Karpas-422 (cell line): ENCODE measurements around the gene SHANK3. TPM values are rescaled to one million over a fixed set of nuclear protein-coding genes. Genes with fewer than 3 reads are reported as not detected.
"Not testable (repeated sequence)": the region's sequence is repeated elsewhere in the genome, so short reads cannot be mapped to it uniquely, and the experiment has no call there.

ENCODE experiments used
- DNase-seq: peaks from one replicate; pipeline ENCODE4 v3.0.0-alpha.2; 2015
- H2AFZ ChIP-seq: fragments of 200-600 bp; sonication (generic); 2 replicates; pipeline ENCODE4 v1.6.1; 2014; ENCODE audit warnings: antibody characterized with exemption, low read length, mixed read lengths
- H3K27ac ChIP-seq: fragments of 200-600 bp; sonication (generic); 2 replicates; pipeline ENCODE4 v1.5.1; 2014; ENCODE audit warnings: mild to moderate bottlenecking, low read length, moderate library complexity
- H3K27me3 ChIP-seq: fragments of 200-600 bp; sonication (generic); 2 replicates; pipeline ENCODE4 v1.6.1; 2014; ENCODE audit warnings: low read length, mixed read lengths
- H3K36me3 ChIP-seq: fragments of 200-600 bp; sonication (generic); 2 replicates; pipeline ENCODE4 v1.6.1; 2014; ENCODE audit warnings: low read length, mixed read lengths; ENCODE audit not compliant: insufficient read depth
- H3K4me1 ChIP-seq: fragments of 200-600 bp; sonication (generic); 2 replicates; pipeline ENCODE4 v1.6.1; 2014; ENCODE audit warnings: mild to moderate bottlenecking, low read length, mixed read lengths
- H3K4me2 ChIP-seq: fragments of 200-600 bp; sonication (generic); 2 replicates; pipeline ENCODE4 v1.6.1; 2014; ENCODE audit warnings: low read length, low read depth, mild to moderate bottlenecking; ENCODE audit not compliant: poor library complexity, severe bottlenecking
- H3K4me3 ChIP-seq: fragments of 200-600 bp; sonication (generic); 2 replicates; pipeline ENCODE4 v1.5.1; 2014; ENCODE audit warnings: mild to moderate bottlenecking, antibody characterized with exemption, low read length, mixed read lengths
- H3K79me2 ChIP-seq: fragments of 200-600 bp; sonication (generic); 2 replicates; pipeline ENCODE4 v1.6.1; 2014; ENCODE audit warnings: mild to moderate bottlenecking, low read length, mixed read lengths
- H3K9ac ChIP-seq: fragments of 200-600 bp; sonication (generic); 2 replicates; pipeline ENCODE4 v1.6.0; 2014; ENCODE audit warnings: low read length
- H3K9me2 ChIP-seq: fragments of 200-600 bp; sonication (generic), shearing (Covaris generic); replicated peaks from 2 replicates; pipeline ENCODE4 v1.6.0; 2014; ENCODE audit warnings: mild to moderate bottlenecking, low read length, moderate library complexity; ENCODE audit not compliant: insufficient read depth
- H3K9me3 ChIP-seq: fragments of 300-700, 200-600 bp; sonication (generic); 2 replicates; pipeline ENCODE4 v1.6.1; 2014; ENCODE audit warnings: low read length, mixed read lengths
- H4K20me1 ChIP-seq: fragments of 200-600 bp; sonication (generic); 2 replicates; pipeline ENCODE4 v1.6.1; 2014; ENCODE audit warnings: mild to moderate bottlenecking, antibody characterized with exemption, low read length, low read depth; ENCODE audit not compliant: insufficient read depth
- total RNA-seq: library from RNA; depleted of rRNA; stranded (reverse); fragments of >200 nt; shearing (Covaris generic); gene quantifications from 2 replicates; pipeline ENCODE4 v1.2.3, GENCODE V29; 2014; ENCODE audit warnings: low replicate concordance

Gene SHANK3
- total RNA-seq, 1 experiment from 2014 or later, result not detected

DNA sequence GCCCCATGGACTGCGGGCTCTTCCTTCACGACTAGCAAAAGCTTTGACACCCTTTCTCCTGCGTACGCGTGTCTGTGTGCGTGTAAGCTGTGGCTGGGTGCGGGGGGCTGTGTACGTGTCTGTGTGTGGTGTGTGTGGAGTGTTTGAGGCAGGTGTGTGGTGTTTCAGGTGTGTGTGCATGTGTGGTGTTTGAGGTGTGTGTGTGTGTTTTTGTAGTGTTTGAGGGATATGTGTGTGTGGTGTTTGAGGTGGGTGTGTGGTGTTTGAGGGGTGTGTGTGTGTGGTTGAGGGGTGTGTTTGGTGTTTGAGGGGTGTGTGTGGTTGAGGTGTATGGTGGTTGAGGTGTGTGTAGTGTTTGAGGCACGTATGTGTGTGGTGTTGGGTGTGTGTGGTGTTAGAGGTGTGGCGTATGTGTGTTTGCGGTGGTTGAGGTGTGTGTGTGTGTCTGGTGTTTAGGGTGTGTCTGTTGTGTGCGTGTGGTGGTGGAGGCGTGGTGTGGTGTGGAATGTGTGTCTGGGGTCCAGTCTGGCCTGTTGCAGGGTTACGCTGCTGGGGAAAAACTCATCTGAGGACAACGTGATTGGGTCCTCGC is 44.0 kb upstream of the SHANK3 start:
- H4K20me1 ChIP-seq, result no peaks in the 10 kb centered on the region
- H3K27me3 ChIP-seq, result no peaks in the 10 kb centered on the region
- H3K4me2 ChIP-seq, result peak overlapping the region; percentile 97
- H2AFZ ChIP-seq, result peak overlapping the region; percentile 96
- no peak for DNase-seq
- no peak overlapping the region for H3K27ac ChIP-seq
- no peaks in the 10 kb centered on the region for H3K9me2 ChIP-seq
- peak overlapping the region; percentile 95 for H3K9ac ChIP-seq
- peaks cover 9% of the 10 kb centered on the region for H3K79me2 ChIP-seq
- no peaks in the 10 kb centered on the region for H3K9me3 ChIP-seq
- no peaks in the 10 kb centered on the region for H3K36me3 ChIP-seq
- peak overlapping the region; percentile 90 for H3K4me3 ChIP-seq
- peaks cover 18% of the 10 kb centered on the region for H3K4me1 ChIP-seq

DNA sequence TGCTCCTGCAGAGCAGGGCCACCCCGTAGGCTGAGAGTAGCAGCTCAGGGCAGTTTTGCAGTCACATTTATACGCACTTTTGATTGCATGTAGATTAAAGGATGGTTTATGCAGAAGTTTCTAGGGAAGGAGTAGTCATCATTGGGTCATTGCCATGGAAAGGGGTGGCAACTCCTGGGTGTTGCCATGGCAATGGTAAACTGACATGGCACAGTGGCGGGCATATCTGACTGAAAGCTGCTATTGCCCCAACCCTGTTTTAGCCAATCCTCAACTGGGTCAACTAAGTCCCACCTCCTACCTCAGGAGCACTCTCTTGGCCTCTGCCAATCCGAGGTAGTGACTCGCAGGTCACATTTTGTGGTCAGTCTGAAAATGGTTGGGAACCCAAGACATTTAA is 42.2 kb upstream of the SHANK3 start:
- Histone ChIP-seq H3K4me1 (peaks cover 18% of the 10 kb centered on the region), H2AFZ (no peak overlapping the region), H3K4me3 (no peak overlapping the region), H3K9me3 (no peaks in the 10 kb centered on the region), H3K36me3 (no peaks in the 10 kb centered on the region), H4K20me1 (no peaks in the 10 kb centered on the region), H3K4me2 (no peak overlapping the region), H3K27ac (no peak overlapping the region), H3K27me3 (no peaks in the 10 kb centered on the region), H3K9ac (no peak overlapping the region), H3K9me2 (no peaks in the 10 kb centered on the region), H3K79me2 (peaks cover 9% of the 10 kb centered on the region)
- no peak for DNase-seq

DNA sequence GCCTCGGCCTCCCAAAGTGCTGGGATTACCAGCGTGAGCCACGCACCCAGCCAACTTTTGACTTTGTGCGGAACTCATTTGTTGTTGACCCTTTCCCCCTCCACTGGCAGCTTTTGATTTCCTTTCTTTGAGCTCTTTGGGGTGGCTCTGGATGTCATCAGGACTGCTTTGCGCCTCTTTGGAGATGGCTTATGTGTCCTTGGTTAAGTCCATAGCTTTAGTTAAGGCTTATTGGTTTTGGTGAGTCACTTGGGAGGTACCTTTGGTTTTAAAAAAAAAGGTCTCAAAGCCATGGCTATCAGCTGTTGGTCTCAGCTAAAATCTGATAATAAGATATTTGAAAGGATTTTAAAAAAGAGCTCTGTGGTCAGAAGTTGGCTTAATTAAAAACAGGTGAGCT is 39.5 kb upstream of the SHANK3 start:
- no peaks in the 10 kb centered on the region for H4K20me1 ChIP-seq
- no peak for DNase-seq
- no peak overlapping the region for H3K9ac ChIP-seq
- H2AFZ ChIP-seq, result no peak overlapping the region
- no peak overlapping the region for H3K4me3 ChIP-seq
- H3K4me1 ChIP-seq, result peaks cover 7% of the 10 kb centered on the region
- no peaks in the 10 kb centered on the region for H3K36me3 ChIP-seq
- no peak overlapping the region for H3K4me2 ChIP-seq
- no peaks in the 10 kb centered on the region for H3K9me3 ChIP-seq
- no peaks in the 10 kb centered on the region for H3K79me2 ChIP-seq
- 0 out of 2 replicates have a peak, but pooled peaks cover 2% of the 10 kb centered on the region for H3K27me3 ChIP-seq
- H3K27ac ChIP-seq, result no peak overlapping the region
- no peaks in the 10 kb centered on the region for H3K9me2 ChIP-seq

DNA sequence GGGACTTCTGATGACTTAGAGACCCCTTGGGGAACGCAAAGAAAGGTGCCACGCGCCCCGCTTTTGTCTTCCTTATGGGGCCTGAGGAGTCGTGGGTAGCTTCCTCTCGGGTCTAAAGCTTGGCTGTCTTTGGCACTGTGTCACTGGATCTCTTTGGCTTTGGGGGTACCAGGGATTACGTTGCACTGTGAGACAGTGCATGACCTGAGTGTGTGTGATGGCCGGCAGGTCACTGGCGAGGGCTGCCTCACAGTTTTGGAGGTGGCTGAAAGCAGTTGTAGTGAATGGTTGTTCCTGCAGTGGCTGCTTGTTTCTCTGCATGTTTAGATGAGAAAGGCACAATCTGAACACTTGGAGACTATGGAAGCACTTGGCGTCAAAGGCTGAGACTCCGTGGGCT is 38.9 kb upstream of the SHANK3 start:
- H3K9ac ChIP-seq, result no peak overlapping the region
- no peak for DNase-seq

DNA sequence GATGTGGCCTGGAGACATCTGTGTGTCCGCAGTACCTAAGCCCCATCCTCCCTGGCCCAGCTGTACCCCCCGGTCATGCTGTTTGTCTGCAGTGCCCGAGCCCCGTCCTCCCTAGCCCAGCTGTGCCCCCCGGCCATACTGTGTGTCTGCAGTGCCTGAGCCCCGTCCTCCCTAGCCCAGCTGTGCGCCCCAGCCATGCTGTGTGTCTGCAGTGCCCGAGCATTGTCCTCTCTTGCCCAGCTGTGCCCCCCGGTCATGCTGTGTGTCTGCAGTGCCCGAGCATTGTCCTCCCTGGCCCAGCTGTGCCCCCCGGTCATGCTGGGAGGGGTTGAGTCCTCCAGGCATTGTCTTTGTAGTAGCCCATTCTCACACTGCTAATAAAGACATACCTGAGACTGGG is 37.0 kb upstream of the SHANK3 start:
- no peaks in the 10 kb centered on the region for H3K9me3 ChIP-seq
- no peaks in the 10 kb centered on the region for H3K4me1 ChIP-seq
- H3K36me3 ChIP-seq, result no peaks in the 10 kb centered on the region
- no peak overlapping the region for H3K9ac ChIP-seq
- no peak for DNase-seq
- H4K20me1 ChIP-seq, result no peaks in the 10 kb centered on the region
- H3K79me2 ChIP-seq, result no peaks in the 10 kb centered on the region
- H2AFZ ChIP-seq, result no peak overlapping the region
- no peak overlapping the region for H3K4me3 ChIP-seq
- no peak overlapping the region for H3K4me2 ChIP-seq
- H3K27ac ChIP-seq, result no peak overlapping the region
- no peaks in the 10 kb centered on the region for H3K9me2 ChIP-seq
- H3K27me3 ChIP-seq, result 0 out of 2 replicates have a peak, but pooled peaks cover 2% of the 10 kb centered on the region

More for the DNA sequence above, 38.9 kb upstream of the SHANK3 start:
- Histone ChIP-seq H3K4me1 (peaks cover 3% of the 10 kb centered on the region), H3K4me3 (no peak overlapping the region), H3K9me3 (no peaks in the 10 kb centered on the region), H3K79me2 (no peaks in the 10 kb centered on the region), H3K4me2 (no peak overlapping the region), H3K27me3 (0 out of 2 replicates have a peak, but pooled peaks cover 2% of the 10 kb centered on the region), H3K27ac (no peak overlapping the region), H3K9me2 (no peaks in the 10 kb centered on the region), H2AFZ (no peak overlapping the region), H3K36me3 (no peaks in the 10 kb centered on the region), H4K20me1 (no peaks in the 10 kb centered on the region)

DNA sequence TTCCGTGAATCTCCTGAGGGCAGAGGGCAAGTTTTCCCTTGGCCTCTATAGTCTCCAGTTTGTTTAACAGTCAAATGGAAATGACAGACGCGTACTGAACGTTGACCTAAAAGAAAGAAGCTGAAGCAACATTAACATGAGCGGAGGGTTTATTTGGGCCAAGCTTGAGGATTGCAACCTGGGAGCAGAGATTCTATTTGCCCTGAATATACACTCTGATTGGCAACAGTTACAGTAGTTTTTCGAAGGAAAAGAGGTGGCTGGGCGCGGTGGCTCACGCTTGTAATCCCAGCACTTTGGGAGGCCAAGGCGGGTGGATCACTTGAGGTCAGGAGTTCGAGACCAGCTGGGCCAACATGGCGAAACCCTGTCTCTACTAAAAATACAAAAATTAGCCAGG is 32.3 kb upstream of the SHANK3 start:
- not testable (repeated sequence) for H3K9ac ChIP-seq, H3K27me3 ChIP-seq, H3K4me2 ChIP-seq, H2AFZ ChIP-seq, DNase-seq, H4K20me1 ChIP-seq, H3K4me3 ChIP-seq, H3K27ac ChIP-seq, H3K4me1 ChIP-seq, H3K9me3 ChIP-seq, H3K36me3 ChIP-seq, H3K79me2 ChIP-seq, H3K9me2 ChIP-seq

DNA sequence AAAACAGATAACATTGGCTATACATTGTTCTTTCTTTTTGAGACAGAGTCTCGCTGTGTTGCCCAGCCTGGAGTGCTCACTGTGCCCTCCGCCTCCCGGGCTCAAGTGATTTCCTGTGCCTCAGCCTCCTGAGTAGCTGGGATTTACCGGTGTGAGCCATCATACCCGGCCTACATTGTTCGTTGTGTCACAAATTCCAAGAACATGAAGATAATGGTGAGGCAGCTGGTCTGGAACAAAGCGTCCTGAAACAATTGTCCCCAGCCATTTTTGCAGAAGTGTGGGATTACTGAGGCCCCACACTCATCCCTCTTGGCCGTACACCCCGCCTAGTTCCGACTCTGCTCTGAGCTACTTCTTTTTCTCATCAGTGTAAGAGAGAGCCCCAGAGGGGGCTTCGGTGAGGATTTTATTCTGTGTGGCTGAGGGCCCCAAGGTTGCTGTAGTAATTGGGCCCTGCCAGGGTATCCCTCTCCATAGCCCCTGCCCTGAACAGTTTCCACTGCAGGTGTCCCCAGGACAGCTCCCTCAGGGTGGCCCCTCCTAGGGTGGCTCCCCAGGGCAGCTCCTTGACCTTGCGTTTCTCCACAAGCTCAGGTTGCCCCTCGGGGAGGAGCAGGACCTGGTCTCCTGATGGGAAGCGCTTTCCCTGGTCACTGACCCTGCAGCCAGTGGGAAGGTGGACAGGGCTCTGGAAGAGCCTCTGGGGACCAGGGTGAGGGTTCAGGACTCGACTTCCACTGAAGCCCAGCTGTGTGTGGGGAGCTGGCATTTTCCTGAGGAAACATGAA is 31.6 kb upstream of the SHANK3 start:
- Histone ChIP-seq H3K4me1 (peaks cover 7% of the 10 kb centered on the region), H3K36me3 (no peaks in the 10 kb centered on the region), H3K27ac (no peak overlapping the region), H3K9me3 (no peaks in the 10 kb centered on the region), H3K9me2 (no peaks in the 10 kb centered on the region), H3K79me2 (no peaks in the 10 kb centered on the region), H3K27me3 (0 out of 2 replicates have a peak, but pooled peaks cover 2% of the 10 kb centered on the region), H4K20me1 (no peaks in the 10 kb centered on the region), H3K4me3 (no peak overlapping the region), H2AFZ (no peak overlapping the region), H3K4me2 (no peak overlapping the region), H3K9ac (no peak overlapping the region)
- no peak for DNase-seq

DNA sequence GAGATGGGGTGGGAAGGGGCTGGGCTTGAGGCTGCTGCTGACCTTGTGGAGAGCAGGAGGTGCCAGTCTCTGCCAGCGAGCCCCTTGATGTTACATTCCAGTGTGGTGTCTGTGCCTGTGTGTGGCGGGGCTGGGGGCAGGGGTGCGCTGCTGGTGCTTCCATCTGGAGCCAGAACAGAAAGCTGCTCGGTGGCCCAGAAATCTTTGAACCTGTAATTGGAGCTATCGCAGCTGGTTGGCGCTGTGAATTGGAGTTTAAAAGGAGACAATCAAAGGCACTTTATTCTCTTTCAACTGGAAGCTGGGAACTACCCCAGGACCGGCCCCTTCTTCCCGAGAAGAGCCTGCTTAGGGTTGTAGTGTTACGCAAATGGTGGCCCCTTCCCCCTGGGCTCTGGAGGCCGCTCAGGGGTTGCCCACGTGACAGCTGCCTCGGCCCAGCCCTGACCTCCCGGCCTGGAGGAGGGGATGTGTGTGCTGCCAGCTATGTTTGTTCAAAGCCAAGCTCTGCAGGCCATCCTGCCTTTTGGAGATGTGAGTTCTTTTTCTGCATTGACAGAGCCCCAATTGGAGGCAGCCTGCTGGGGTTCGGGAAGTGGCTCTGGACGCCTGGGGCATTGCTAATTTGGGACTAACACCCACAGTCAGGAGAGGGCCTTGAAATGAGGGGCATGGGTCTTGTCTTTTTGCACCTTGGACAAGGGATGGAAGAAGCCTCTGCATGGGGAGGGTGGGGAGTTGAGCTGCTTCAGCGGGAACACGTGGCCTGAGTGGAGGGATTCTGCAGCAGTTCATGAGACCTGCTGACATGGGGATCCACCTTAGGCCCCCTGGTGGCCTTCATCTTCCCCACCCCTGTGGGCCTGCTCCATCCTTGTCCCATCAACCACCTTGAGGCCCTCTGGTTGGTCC is 30.7 kb upstream of the SHANK3 start:
- Histone ChIP-seq H3K27ac (no peak overlapping the region), H3K27me3 (0 out of 2 replicates have a peak, but pooled peaks cover 2% of the 10 kb centered on the region), H3K9ac (no peak overlapping the region), H3K9me2 (no peaks in the 10 kb centered on the region), H4K20me1 (no peaks in the 10 kb centered on the region), H3K4me1 (peaks cover 7% of the 10 kb centered on the region), H2AFZ (peak overlapping the region; percentile 96; the same call in 1 of the 2 replicates), H3K79me2 (no peaks in the 10 kb centered on the region), H3K36me3 (no peaks in the 10 kb centered on the region), H3K9me3 (no peaks in the 10 kb centered on the region), H3K4me2 (peak overlapping the region; percentile 39), H3K4me3 (no peak overlapping the region)
- peak; percentile 79 for DNase-seq
